SK-N-MC (cell line): ENCODE data around the gene MED13L.

Source experiments
- EZH2 ChIP-seq: fragments of 200-600 bp; sonication (generic); IDR thresholded peaks from one replicate; pipeline ENCODE4 v1.6.1; 2017; ENCODE audit warnings: antibody characterized with exemption
- FOXP2 ChIP-seq: optimal IDR thresholded peaks from 2 replicates; pipeline ENCODE3; 2011; ENCODE audit warnings: mild to moderate bottlenecking, moderate library complexity; ENCODE audit not compliant: insufficient read depth; ENCODE audit errors: extremely low read length, control extremely low read depth
- POLR2AphosphoS5 ChIP-seq: IDR thresholded peaks from 2 replicates; pipeline ENCODE4 v1.6.1; 2012; ENCODE audit warnings: mild to moderate bottlenecking, low read depth, low read length, borderline replicate concordance

DNA sequence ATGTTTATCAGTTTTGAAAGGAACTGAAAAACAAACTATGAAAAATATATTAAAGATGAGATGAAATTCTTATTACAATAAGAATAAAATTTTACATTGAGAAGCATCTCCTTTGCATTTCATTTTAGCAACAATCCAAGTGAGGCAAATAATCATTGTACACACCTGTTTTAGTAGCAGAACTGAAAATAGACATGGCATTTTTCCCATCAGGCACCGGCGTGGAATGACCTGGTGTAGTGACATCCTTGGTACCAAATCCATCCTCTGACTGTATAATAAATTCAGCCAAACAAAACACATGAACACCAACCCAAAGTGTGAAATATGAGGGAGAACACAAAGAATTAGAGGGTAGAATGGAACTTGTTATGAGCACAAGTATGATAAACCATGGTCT is 271.4 kb downstream of the MED13L start:
- TF ChIP-seq POLR2AphosphoS5 (no peak), EZH2 (no peak), FOXP2 (no peak)
